ENCODE data around the gene KCNQ1OT1. TPM values are rescaled to one million over a fixed set of nuclear protein-coding genes. Genes with fewer than 3 reads are reported as not detected.
A peak's percentile ranks its signal among the peaks of the same experiment; 100 is the strongest.

The KCNQ1OT1 gene
- total RNA-seq, 2 donors from 2014 or later: 2.3 to 3.3 TPM

DNA sequence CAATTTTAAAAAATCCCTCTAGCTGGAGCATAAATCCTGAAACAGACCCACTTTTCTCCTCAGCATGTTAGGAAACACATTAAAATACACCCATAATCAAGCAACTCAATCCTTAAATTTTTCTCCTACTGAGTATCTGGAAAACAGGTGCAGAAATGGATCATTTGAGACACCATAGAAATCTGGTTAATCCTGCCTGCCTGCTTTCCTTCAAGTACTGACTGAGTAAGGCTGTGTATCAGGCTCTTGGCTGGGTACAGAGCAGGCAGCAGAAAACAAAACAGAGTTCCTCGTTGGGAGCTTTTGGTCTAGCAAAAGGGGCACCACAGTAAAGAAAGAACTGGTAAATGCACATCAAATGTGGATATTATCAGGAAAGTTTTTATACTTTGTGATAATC lies 1.9 kb downstream of the KCNQ1OT1 start:
- no peaks in the 10 kb centered on the region for H3K36me3 ChIP-seq
- peak overlapping the region; percentile 83 for H3K4me3 ChIP-seq
- TF ChIP-seq, protein P1, sequence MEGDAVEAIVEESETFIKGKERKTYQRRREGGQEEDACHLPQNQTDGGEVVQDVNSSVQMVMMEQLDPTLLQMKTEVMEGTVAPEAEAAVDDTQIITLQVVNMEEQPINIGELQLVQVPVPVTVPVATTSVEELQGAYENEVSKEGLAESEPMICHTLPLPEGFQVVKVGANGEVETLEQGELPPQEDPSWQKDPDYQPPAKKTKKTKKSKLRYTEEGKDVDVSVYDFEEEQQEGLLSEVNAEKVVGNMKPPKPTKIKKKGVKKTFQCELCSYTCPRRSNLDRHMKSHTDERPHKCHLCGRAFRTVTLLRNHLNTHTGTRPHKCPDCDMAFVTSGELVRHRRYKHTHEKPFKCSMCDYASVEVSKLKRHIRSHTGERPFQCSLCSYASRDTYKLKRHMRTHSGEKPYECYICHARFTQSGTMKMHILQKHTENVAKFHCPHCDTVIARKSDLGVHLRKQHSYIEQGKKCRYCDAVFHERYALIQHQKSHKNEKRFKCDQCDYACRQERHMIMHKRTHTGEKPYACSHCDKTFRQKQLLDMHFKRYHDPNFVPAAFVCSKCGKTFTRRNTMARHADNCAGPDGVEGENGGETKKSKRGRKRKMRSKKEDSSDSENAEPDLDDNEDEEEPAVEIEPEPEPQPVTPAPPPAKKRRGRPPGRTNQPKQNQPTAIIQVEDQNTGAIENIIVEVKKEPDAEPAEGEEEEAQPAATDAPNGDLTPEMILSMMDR (IDR thresholded peaks at IDR 0.05): no peak
- H3K27me3 ChIP-seq (replicated peaks; ENCODE audit: insufficient read depth): no peaks in the 10 kb centered on the region
- no peak overlapping the region for H3K27ac ChIP-seq
- H3K4me1 ChIP-seq (ENCODE audit: control insufficient read depth in 1 of 2, low read depth in 2 of 2): peaks cover 0 to 38% of the 10 kb centered on the region in 2 donors
- DNase-seq (ENCODE audit: low spot score) (no peak), ATAC-seq (ENCODE audit: insufficient number of reproducible peaks, low FRiP score, low read depth) (no peak)
- H3K9me3 ChIP-seq: no peaks in the 10 kb centered on the region

DNA sequence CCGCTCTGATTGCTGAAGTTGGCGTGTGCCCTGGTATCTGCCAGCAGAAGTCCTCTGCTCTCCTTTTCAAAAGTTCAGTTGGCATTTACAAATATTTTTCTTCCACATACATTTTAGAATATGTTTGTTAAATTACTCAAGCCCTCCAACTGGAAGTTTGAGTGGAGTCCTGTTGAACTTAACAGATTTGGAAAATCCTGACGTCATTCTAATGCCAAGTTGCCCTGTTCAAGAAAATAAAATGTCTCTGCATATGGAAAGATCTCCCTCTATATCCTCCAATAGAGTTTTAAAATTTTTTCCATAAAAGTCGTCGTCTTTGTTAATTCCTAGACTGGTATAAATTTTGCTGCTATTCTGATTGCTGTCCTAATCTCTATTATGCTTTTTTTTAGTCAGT lies 3.3 kb downstream of the KCNQ1OT1 start:
- TF ChIP-seq, protein P1 (IDR thresholded peaks at IDR 0.05): no peak
- Histone ChIP-seq H3K27ac (no peak overlapping the region), H3K36me3 (no peaks in the 10 kb centered on the region), H3K4me3 (no peak overlapping the region), H3K27me3 (replicated peaks; ENCODE audit: insufficient read depth) (no peaks in the 10 kb centered on the region), H3K9me3 (no peaks in the 10 kb centered on the region), H3K4me1 (ENCODE audit: control insufficient read depth in 1 of 2, low read depth in 2 of 2) (peaks cover 0 to 39% of the 10 kb centered on the region in 2 donors)
- no peak for DNase-seq (ENCODE audit: low spot score)
- ATAC-seq (ENCODE audit: insufficient number of reproducible peaks, low FRiP score, low read depth): no peak

DNA sequence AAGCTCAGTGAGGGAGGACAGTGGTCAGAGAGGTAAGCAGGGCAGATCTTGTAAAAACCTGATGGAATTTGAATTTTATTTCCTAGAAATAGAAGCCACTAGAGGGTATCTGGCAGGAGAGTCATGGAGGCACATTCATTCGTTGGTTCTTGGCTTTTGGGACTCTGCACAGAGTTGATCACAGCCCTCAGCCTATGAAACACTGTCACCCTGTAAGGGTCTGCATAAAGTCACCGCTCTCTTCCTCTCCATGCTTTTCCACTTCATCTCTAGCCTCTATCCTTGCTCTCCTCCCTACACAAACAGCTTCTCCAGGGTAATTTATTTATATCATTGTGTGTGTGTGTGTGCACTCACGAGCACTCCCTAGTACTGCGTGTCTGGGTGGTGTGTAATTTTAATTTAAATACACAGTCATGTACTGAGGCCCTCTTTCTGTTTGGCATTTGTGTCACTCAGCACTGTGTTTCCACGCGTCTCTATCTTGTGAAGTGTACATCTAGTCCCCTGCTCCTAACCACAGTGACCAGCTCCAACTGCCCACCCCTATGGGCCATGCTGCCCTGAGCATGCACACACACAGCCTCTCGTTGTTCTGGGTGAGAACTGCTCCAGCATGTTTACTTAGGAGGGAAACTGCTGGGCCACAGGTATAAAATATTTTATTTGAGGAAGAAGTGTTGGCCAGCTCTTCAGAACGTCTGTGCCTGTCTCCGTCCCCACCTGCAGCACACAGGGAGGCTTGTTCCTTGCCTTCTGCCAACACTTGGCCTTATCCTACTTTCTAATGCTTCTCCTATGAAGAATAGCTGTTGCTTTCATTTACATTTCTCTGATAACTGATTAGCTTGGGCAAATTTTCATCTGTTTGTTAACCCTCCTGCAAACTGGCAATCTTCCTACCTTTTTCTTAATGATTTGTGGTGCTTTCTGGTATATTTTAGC lies 4.5 kb downstream of the KCNQ1OT1 start:
- no peak for DNase-seq (ENCODE audit: low spot score)
- H3K4me1 ChIP-seq (ENCODE audit: control insufficient read depth in 1 of 2, low read depth in 2 of 2): peaks cover 0 to 39% of the 10 kb centered on the region in 2 donors
- TF ChIP-seq, protein P1 (IDR thresholded peaks at IDR 0.05): no peak
- H3K4me3 ChIP-seq: no peak overlapping the region
- no peaks in the 10 kb centered on the region for H3K36me3 ChIP-seq
- ATAC-seq (ENCODE audit: insufficient number of reproducible peaks, low FRiP score, low read depth): no peak
- no peaks in the 10 kb centered on the region for H3K27me3 ChIP-seq (replicated peaks; ENCODE audit: insufficient read depth)
- H3K9me3 ChIP-seq: no peaks in the 10 kb centered on the region
- H3K27ac ChIP-seq: no peak overlapping the region

DNA sequence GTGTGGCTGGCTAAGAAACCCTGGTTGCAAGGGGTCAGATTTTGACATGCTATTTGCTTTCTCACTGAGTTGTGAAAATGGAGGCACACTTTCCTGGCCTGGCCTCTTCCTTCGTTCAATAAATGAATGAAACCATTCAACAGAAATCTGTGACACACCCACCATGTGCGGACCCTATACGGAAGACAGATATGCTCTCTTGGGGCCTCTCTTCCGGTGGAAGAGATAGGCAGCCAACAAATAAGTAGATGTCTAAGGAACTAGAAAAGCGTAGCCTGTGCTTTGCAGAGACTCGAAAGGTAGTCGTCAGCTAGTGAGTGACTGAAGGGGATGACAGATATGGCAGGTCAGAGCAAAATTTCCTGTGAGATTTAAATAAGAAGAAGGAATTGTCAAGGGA lies 5.3 kb downstream of the KCNQ1OT1 start:
- no peak for ATAC-seq (ENCODE audit: insufficient number of reproducible peaks, low FRiP score, low read depth)
- no peaks in the 10 kb centered on the region for H3K27me3 ChIP-seq (replicated peaks; ENCODE audit: insufficient read depth)
- H3K4me3 ChIP-seq: no peak overlapping the region
- TF ChIP-seq, protein P1 (IDR thresholded peaks at IDR 0.05): no peak
- no peak for DNase-seq (ENCODE audit: low spot score)
- no peaks in the 10 kb centered on the region for H3K36me3 ChIP-seq
- H3K9me3 ChIP-seq: no peaks in the 10 kb centered on the region
- H3K27ac ChIP-seq: no peak overlapping the region
- peaks cover 0 to 39% of the 10 kb centered on the region in 2 donors for H3K4me1 ChIP-seq (ENCODE audit: control insufficient read depth in 1 of 2, low read depth in 2 of 2)

Data from thoracic aorta (tissue), 2 donors.